ENCODE measurements around the gene ADARB1. TPM values are rescaled to one million over a fixed set of nuclear protein-coding genes. Genes with fewer than 3 reads are reported as not detected.

Gene ADARB1
- total and polyA plus RNA-seq, 9 of the 15 experiments (the other 6 are each of a cell fraction or from before 2014, with no cell fraction given): 6.7 to 16.0 (median 8.3) TPM

GRCh38 chr21:45074048-45074817 lies at the start of gene ADARB1 (continued):
- no peak for TF ChIP-seq DEAF1 (CRISPR knock-in tag; IDR thresholded peaks at IDR 0.05)
- TF ChIP-seq PHB (CRISPR knock-in tag; IDR thresholded peaks at IDR 0.05): peak; percentile 99
- TF ChIP-seq, protein P1, sequence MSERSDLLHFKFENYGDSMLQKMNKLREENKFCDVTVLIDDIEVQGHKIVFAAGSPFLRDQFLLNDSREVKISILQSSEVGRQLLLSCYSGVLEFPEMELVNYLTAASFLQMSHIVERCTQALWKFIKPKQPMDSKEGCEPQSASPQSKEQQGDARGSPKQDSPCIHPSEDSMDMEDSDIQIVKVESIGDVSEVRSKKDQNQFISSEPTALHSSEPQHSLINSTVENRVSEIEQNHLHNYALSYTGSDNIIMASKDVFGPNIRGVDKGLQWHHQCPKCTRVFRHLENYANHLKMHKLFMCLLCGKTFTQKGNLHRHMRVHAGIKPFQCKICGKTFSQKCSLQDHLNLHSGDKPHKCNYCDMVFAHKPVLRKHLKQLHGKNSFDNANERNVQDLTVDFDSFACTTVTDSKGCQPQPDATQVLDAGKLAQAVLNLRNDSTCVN (CRISPR knock-in tag; IDR thresholded peaks at IDR 0.05): 0 out of 2 replicates have a peak, but pooled peaks have one; percentile 45
- TF ChIP-seq NR2C1 (IDR thresholded peaks at IDR 0.05): no peak
- no peak for TF ChIP-seq NR2C1 (tag; IDR thresholded peaks at IDR 0.05)
- 0 out of 2 replicates have a peak, but pooled peaks have one; percentile 58 for TF ChIP-seq ZNF431 (CRISPR knock-in tag; IDR thresholded peaks at IDR 0.05)
- peak; percentile 27 for TF ChIP-seq NFE2 (IDR thresholded peaks at IDR 0.05; ENCODE audit: low read depth)
- peak; percentile 98 for TF ChIP-seq ZBTB9 (CRISPR knock-in tag; IDR thresholded peaks at IDR 0.05)
- TF ChIP-seq, protein P2, sequence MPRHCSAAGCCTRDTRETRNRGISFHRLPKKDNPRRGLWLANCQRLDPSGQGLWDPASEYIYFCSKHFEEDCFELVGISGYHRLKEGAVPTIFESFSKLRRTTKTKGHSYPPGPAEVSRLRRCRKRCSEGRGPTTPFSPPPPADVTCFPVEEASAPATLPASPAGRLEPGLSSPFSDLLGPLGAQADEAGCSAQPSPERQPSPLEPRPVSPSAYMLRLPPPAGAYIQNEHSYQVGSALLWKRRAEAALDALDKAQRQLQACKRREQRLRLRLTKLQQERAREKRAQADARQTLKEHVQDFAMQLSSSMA (CRISPR knock-in tag; IDR thresholded peaks at IDR 0.05): peak; percentile 96
- TF ChIP-seq MEIS2 (IDR thresholded peaks at IDR 0.05; ENCODE audit: partially characterized antibody): no peak
- peak; percentile 76 for TF ChIP-seq HNRNPLL (IDR thresholded peaks at IDR 0.05; ENCODE audit: low read depth, low read length, poor library complexity, severe bottlenecking)
- TF ChIP-seq ZNF561 (CRISPR knock-in tag; conservative IDR thresholded peaks at IDR 0.05): peak; percentile 78
- peak; percentile 93 for TF ChIP-seq ZNF764 (CRISPR knock-in tag; IDR thresholded peaks at IDR 0.05; ENCODE audit: low read depth)
- 0 out of 2 replicates have a peak, but pooled peaks have one; percentile 29 for TF ChIP-seq JUNB (CRISPR knock-in tag; conservative IDR thresholded peaks at IDR 0.05)
- peak in 2 of 3 experiments; percentile 28 to 79 for TF ChIP-seq YY1 (IDR thresholded peaks at IDR 0.05; ENCODE audit: borderline replicate concordance in 1 of 3, control insufficient read depth in 1 of 3, extremely low read depth in 1 of 3, insufficient read depth in 3 of 3, insufficient read length in 1 of 3, insufficient replicate concordance in 2 of 3, low read depth in 1 of 3, low read length in 2 of 3)
- TF ChIP-seq EGR1 (conservative IDR thresholded peaks at IDR 0.05): peak; percentile 67
- no peak for TF ChIP-seq PHF20 (IDR thresholded peaks at IDR 0.05; ENCODE audit: partially characterized antibody)
- peak; percentile 21 for TF ChIP-seq HNRNPK (IDR thresholded peaks at IDR 0.05; ENCODE audit: low read depth, low read length, poor library complexity, severe bottlenecking)
- TF ChIP-seq POLR2AphosphoS5 (IDR thresholded peaks at IDR 0.05; ENCODE audit: control insufficient read depth, insufficient read depth, low read depth, low read length): peak; percentile 92; the same call in 1 of the 2 replicates
- peak; percentile 84; the same call in 1 of the 2 replicates for TF ChIP-seq PHF8 (IDR thresholded peaks at IDR 0.05; ENCODE audit: borderline replicate concordance, low read length)
- no peak for TF ChIP-seq SOX6 (IDR thresholded peaks at IDR 0.05)

Measured in K562 (cell line).